GM20431 (cell line): ENCODE measurements around the gene TNFRSF6B.

Experiments used
- in situ Hi-C: fragments of 300-500 bp; cut with MseI, MboI; formaldehyde crosslinking; loops from one replicate; pipeline ENCODE4 v1.15.0; 2020; ENCODE audit warnings: low sequenced_read_pairs; ENCODE audit not compliant: unreplicated experiment

Gene TNFRSF6B

GRCh38 chr20:63694584-63695423 is 1.6 kb upstream of the TNFRSF6B start:
- in situ Hi-C loops = no loop called here

- in situ Hi-C loops = no loop called here
Measured at GRCh38 chr20:63695424-63696305, 787 bp upstream of the TNFRSF6B start.

DNA sequence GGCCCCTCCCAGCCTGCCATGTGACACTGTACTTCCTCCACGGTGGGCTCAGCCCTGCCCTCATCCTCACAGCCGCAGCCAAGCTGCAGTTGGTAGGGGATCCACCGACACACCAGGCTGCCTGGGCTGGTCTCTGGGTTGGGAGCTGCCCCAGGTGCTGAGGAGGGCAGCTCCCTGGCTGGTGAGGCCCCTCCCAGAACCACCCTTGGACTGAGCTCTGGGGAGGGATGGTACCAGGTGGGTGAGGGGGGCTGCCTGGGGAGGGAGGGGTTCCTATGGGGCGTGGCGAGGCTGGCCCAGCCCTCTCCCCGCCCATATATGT is 185 bp upstream of the TNFRSF6B start:
- in situ Hi-C loops = no loop called here

GRCh38 chr20:63697357-63697867 is 960 bp downstream of the TNFRSF6B start:
- in situ Hi-C loops = no loop called here

DNA sequence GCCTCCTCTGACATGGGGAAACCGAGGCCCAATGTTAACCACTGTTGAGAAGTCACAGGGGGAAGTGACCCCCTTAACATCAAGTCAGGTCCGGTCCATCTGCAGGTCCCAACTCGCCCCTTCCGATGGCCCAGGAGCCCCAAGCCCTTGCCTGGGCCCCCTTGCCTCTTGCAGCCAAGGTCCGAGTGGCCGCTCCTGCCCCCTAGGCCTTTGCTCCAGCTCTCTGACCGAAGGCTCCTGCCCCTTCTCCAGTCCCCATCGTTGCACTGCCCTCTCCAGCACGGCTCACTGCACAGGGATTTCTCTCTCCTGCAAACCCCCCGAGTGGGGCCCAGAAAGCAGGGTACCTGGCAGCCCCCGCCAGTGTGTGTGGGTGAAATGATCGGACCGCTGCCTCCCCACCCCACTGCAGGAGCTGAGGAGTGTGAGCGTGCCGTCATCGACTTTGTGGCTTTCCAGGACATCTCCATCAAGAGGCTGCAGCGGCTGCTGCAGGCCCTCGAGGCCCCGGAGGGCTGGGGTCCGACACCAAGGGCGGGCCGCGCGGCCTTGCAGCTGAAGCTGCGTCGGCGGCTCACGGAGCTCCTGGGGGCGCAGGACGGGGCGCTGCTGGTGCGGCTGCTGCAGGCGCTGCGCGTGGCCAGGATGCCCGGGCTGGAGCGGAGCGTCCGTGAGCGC is 1.6 kb downstream of the TNFRSF6B start:
- in situ Hi-C loops = no loop called here

GRCh38 chr20:63698739-63699465 is 2.5 kb downstream of the TNFRSF6B start:
- in situ Hi-C loops = no loop called here

GRCh38 chr20:63699466-63700198 is 3.2 kb downstream of the TNFRSF6B start:
- in situ Hi-C loops = no loop called here

DNA sequence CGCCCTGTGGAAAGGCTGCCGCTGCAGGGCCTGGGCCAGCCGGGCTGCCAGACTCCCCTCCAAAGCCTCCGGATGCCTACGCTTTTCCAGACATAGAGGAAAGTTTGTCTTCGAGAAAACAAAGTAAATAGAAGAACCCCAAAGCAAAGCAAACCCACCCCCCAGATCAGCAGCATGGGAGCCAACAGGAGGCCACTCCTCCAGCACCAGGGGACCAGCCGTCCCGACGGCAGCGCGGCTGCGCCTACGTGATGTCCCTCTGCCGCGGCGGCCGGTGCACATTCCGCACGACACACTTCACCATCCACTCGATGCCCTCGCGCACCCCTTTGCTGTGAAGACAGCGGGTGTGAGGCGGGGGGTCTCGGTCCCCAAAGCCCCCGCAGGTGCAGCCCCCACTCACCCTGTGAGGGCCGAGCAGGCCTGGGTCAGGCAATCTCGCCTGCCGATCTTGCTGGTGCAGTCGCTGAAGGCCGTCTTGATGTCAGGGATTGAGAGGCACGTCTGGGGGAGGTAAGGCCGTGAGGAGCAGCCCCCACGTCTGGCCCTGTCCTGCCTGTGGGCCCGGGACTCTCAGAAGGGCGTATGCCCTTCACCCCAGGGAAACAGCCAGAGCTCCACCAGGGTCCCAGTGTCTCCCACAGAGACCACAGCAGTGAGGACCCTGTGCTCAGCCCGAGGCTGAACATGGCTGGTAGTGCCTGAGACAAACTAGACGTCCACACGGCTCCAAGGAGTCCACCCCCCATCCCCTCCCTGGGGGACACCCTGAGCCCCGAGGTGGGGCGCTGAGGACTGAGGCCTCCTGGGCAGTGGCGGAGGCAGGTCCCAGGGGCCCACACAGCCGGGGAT is 4.0 kb downstream of the TNFRSF6B start:
- in situ Hi-C loops = no loop called here

DNA sequence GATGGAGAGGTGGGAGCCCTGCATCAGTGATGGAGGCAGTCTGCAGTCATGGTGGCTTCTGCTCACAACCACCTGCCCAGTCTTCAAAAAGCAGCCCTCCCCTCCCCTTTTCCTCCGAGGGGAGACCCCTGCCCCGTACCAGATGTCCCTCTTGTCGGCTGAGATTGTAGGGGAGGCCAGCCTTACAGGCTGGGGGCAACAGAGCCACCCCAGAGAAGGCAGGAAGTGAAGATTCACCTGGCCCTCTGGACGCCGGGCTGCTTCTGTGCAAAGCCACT is 4.5 kb downstream of the TNFRSF6B start:
- in situ Hi-C loops = no loop called here

DNA sequence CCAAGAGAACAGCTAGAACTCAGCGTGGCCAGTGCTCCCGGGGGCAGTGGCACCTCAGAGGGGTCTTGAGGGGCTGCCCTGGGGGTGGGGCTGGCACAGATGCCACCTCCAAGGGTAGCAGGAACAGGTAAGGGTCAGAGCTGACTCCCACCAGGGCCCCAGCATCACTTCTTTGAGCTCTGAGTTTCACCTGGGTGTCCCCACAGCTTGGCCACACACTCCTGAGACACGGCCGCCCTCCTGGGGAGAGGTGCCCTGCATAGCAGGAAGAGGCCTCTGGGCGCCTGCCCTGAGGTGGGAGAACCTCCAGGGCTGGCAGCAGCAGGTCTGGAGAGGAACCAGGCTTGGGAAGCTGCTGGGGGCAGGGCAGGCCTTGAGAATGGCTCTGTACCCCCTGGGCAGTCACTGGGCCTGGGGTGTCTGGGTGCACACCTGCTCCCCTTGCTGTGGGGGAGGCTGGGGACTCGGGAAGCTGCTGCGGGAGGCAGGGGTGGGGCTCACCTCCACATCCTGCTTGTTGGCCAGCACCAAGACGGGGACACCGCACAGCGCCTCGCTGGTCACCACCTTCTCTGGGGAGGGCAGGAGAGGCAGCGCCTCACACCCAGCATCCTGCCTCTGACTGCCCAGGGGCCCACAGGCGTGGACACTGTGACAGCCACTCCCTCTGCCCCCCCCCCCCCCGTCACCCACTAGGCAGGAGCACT is 5.0 kb downstream of the TNFRSF6B start:
- in situ Hi-C loops = no loop called here

GRCh38 chr20:63702036-63702665 is 5.7 kb downstream of the TNFRSF6B start:
- in situ Hi-C loops = no loop called here

DNA sequence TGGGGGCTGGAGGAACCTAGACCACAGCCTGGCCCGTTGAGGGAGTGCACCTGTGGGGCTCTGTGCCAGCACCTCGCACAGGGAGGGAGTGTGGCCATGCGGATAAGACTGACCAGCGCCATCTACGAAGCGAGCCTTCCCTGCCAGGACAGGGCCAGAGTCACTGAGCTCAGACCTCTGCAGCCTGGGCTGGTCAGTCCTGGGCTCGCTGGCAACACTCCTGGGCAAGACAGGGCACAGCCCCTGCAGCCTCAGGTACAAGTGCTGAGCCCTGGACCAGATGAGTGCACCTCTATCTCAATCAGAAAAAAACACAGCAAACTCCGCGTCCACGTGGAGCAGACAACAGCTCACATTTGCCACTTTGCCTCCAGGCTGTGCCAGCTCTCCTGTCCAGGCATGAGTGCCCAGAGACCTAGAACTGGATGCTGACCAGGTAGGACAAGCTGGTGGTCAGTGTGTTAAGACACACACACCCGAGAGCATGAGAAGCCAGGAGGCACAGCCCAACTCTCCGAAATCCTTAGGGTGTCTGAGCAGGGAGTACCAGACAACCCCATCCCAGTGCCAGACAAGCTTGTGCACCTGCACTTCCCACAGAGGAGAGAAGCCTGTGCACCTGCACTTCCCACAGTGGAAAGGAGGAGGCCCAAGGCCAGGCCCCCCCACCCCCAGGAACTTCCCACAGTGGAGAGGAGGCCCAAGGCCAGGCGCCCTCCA is 6.5 kb downstream of the TNFRSF6B start:
- in situ Hi-C loops = no loop called here

DNA sequence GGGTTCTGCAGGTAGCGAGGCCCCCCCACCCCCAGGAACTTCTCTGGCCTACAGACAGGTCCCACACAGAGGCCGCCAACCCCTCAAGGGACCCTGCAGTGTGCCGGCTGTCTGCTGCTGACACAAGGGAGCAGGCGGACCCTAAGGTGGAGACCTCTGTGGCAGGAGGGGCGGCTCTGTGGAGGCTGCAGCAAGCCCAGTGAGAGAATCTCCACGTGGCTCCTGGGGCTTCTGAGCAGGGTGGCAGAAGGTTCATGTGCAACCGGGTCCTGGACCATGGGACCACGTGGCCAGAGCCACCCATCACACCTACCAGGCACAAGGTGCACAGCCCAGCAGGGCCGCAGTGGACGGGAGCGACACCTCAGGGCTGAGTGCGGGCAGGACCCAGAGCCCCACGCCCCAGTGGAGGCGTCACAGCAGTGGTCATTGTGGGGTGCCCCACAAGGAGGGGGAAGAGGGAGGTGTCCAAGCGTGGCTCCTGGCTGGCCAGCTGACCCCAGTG is 7.1 kb downstream of the TNFRSF6B start:
- in situ Hi-C loops = no loop called here

- in situ Hi-C loops = no loop called here
Measured at GRCh38 chr20:63703976-63704748, 7.7 kb downstream of the TNFRSF6B start.

GRCh38 chr20:63704749-63705117 is 8.3 kb downstream of the TNFRSF6B start:
- in situ Hi-C loops = no loop called here
